Measurements from ENCODE around the gene ING5.

Gene ING5

DNA sequence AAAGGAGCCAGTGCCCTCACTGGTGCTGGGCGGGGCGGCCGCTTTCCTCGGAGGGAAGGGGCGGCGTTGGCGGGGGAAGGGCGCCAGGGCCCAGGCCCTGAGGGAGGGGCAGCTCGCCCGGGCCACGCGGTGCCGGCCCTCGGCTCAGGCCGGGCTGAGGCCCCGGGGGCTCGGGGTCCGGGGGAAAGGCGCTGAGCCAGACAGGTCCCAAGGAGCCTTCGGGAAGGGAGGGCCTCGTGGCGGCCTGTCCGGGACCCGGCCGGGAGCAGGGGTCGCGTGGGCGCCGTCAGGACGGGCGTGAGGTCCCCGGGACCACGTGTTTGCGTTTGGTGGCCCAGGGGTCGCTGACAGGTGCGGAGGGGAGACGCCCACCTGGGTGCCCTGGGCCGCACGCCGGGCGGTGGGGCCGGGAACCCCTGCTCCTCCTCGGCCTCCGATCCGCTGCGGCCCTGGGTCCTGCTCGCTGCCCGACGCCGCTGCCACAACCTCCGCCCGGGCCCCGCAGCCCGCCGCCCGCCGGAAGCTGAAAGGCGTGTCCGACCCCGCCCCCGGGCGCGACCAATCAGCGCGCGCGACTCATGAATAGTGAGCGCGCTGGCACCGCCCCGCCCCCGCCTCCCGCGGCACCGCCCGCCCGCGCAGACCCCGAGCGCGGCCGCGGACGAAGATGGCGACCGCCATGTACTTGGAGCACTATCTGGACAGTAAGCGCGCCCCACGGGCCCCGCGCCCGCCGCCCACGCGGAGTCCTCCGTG lies at the start of gene ING5:
ING5 (plus strand) TSS at position 641 of the 756 bp plus-strand sequence; CDS start at position 668, 27 bp downstream.
- H3K27ac ChIP-seq (ENCODE audit: low read depth, low read length), result peak within 1 kb of the TSS; percentile 95
- H3K27me3 ChIP-seq (ENCODE audit: control insufficient read depth, insufficient read depth, low read length), result no peaks in the 10 kb centered on the region
- H3K4me1 ChIP-seq (ENCODE audit: control insufficient read depth, insufficient read depth, low read length), result no peaks in the 10 kb centered on the region
- H3K9me3 ChIP-seq (ENCODE audit: control insufficient read depth, insufficient read depth, low read depth, low read length), result no peaks in the 10 kb centered on the region
- peaks cover 25% of the 10 kb centered on the region for H3K36me3 ChIP-seq (ENCODE audit: control insufficient read depth, insufficient read depth, low read length)
- peak within 1 kb of the TSS; percentile 94 for H3K4me3 ChIP-seq (ENCODE audit: low read depth, low read length)
- H3K9ac ChIP-seq (ENCODE audit: low read length), result peak within 1 kb of the TSS; percentile 98

DNA sequence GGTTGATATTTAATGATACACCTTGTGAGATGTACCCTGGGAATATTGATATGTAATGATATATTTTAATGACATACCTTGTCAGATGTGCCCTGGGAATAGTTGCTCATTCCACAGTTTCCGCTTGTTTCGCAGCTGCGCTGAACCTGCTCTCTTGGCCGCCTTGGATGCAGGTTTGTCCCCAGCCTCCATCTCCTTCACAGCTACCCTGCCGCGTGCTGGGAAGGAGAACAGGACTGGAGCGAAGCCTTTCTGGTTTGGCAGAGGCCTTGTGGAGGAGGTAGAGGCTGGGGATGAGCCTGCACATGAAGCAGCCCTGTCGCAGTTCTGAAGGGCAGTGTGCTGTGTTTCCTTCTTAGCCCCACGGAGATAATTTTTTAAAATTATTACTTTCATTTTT lies 49.7 kb upstream of the ING5 start:
- peaks cover 60% of the 10 kb centered on the region for H3K36me3 ChIP-seq (ENCODE audit: control insufficient read depth, insufficient read depth, low read length)
- H3K9ac ChIP-seq (ENCODE audit: low read length), result no peak overlapping the region
- H3K27me3 ChIP-seq (ENCODE audit: control insufficient read depth, insufficient read depth, low read length), result no peaks in the 10 kb centered on the region
- no peak overlapping the region for H3K4me3 ChIP-seq (ENCODE audit: low read depth, low read length)
- H3K4me1 ChIP-seq (ENCODE audit: control insufficient read depth, insufficient read depth, low read length), result peaks cover 16% of the 10 kb centered on the region
- H3K9me3 ChIP-seq (ENCODE audit: control insufficient read depth, insufficient read depth, low read depth, low read length), result no peaks in the 10 kb centered on the region
- no peak overlapping the region for H3K27ac ChIP-seq (ENCODE audit: low read depth, low read length)

DNA sequence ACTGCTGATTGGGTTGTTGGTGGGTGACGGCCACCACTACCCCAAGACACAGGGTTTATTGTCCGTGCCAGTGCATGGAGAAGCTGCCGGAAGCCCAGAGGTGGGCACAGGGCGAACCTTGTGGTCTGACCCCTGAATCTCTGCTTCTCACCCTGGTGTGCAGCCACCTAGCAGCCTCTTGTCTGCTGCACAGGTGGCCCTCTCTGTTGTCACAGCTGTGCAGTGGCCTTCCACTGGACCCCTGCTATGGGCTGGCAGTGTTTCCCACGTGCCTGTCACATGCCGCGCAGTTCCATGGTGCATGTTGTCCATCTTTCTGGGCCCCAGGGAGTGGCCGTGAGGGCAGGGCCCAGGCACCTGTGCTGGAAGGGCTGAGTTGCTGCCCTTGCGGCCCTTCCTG lies 49.1 kb upstream of the ING5 start:
- no peak overlapping the region for H3K9ac ChIP-seq (ENCODE audit: low read length)
- no peak overlapping the region for H3K27ac ChIP-seq (ENCODE audit: low read depth, low read length)
- no peak overlapping the region for H3K4me3 ChIP-seq (ENCODE audit: low read depth, low read length)
- H3K4me1 ChIP-seq (ENCODE audit: control insufficient read depth, insufficient read depth, low read length), result peaks cover 16% of the 10 kb centered on the region
- H3K27me3 ChIP-seq (ENCODE audit: control insufficient read depth, insufficient read depth, low read length), result no peaks in the 10 kb centered on the region
- peaks cover 63% of the 10 kb centered on the region for H3K36me3 ChIP-seq (ENCODE audit: control insufficient read depth, insufficient read depth, low read length)
- H3K9me3 ChIP-seq (ENCODE audit: control insufficient read depth, insufficient read depth, low read depth, low read length), result no peaks in the 10 kb centered on the region

DNA sequence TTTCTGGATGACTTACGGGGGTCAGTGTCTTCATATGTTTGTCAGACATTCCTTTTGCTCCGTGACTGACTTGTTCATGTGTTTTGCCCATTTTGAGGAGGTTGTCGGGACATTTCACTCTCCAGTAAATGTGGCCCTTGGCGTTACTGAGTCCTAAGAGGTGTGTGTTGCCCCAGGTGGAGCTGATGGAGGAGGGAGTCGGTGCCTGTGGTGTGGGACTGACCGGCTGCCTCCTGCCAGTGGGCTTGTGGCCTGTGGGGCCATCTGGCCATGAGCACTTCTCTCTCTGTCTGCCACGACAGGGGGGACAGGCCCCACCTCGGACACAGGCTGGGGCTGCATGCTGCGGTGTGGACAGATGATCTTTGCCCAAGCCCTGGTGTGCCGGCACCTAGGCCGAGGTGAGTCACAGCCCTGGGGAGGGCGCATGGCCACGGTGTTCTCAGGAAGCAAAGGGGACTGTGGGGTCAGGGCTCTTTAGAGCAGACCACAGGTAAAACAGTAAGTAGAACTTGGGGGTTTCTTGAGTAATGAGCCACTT lies 48.6 kb upstream of the ING5 start:
- Histone ChIP-seq H3K36me3 (ENCODE audit: control insufficient read depth, insufficient read depth, low read length) (peaks cover 67% of the 10 kb centered on the region), H3K9me3 (ENCODE audit: control insufficient read depth, insufficient read depth, low read depth, low read length) (no peaks in the 10 kb centered on the region), H3K27ac (ENCODE audit: low read depth, low read length) (no peak overlapping the region), H3K4me1 (ENCODE audit: control insufficient read depth, insufficient read depth, low read length) (peaks cover 16% of the 10 kb centered on the region), H3K27me3 (ENCODE audit: control insufficient read depth, insufficient read depth, low read length) (no peaks in the 10 kb centered on the region), H3K9ac (ENCODE audit: low read length) (no peak overlapping the region), H3K4me3 (ENCODE audit: low read depth, low read length) (no peak overlapping the region)

DNA sequence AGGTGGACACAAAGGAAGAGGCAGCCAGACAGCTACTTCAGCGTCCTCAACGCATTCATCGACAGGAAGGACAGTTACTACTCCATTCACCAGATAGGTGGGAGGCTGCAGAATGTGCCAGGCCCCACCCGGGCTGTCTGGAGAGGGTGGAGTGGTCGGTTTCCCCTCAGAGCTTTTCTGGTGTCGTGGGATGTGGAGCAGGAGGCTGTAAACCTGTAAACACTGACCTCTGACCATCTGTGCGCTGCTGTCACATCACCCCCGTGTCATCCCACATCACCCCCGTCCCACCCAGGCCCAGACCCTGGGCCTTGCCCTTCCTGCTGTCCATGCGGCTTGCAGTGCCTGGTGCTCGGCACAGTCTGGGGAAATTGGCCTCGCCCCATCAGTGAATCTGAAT lies 47.3 kb upstream of the ING5 start:
- no peak overlapping the region for H3K4me3 ChIP-seq (ENCODE audit: low read depth, low read length)
- H3K27me3 ChIP-seq (ENCODE audit: control insufficient read depth, insufficient read depth, low read length), result no peaks in the 10 kb centered on the region
- peaks cover 11% of the 10 kb centered on the region for H3K4me1 ChIP-seq (ENCODE audit: control insufficient read depth, insufficient read depth, low read length)
- peaks cover 78% of the 10 kb centered on the region for H3K36me3 ChIP-seq (ENCODE audit: control insufficient read depth, insufficient read depth, low read length)
- H3K9me3 ChIP-seq (ENCODE audit: control insufficient read depth, insufficient read depth, low read depth, low read length), result no peaks in the 10 kb centered on the region
- H3K27ac ChIP-seq (ENCODE audit: low read depth, low read length), result no peak overlapping the region
- H3K9ac ChIP-seq (ENCODE audit: low read length), result no peak overlapping the region

DNA sequence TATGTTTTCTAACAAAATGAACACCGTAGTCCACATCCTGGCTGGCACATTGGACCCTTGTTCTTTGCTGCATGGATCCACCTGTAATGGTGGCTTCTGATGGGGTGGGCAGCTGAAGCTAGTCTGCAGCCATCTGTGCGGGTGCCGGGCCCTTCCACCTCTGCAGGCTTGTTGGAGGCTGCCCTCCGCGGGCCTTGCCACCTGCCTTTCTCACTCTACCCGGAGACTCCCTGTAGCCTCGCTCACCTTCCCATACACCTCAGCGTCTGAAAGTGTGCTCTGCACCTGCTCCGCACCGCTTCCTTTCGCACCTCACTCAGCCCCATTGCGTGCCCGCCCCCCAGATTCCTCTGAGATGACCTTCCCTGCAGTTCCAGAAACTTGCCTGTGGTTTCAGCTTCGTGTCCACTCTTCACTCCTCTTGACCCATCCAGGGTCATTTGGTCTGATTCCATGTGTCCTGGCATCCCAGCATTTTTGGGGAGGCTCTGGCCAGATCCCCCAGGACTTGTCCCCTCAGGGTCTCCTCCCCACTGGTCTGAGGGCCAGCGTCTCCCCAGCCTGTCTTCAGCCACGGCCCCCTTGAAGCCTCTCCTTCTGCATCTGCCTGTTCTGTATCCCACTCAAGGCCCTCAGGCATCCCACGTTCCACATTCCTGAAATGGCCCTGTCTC lies 46.2 kb upstream of the ING5 start:
- no peak overlapping the region for H3K27ac ChIP-seq (ENCODE audit: low read depth, low read length)
- peaks cover 86% of the 10 kb centered on the region for H3K36me3 ChIP-seq (ENCODE audit: control insufficient read depth, insufficient read depth, low read length)
- H3K9ac ChIP-seq (ENCODE audit: low read length), result no peak overlapping the region
- H3K9me3 ChIP-seq (ENCODE audit: control insufficient read depth, insufficient read depth, low read depth, low read length), result no peaks in the 10 kb centered on the region
- peaks cover 3% of the 10 kb centered on the region; the same call in 1 of the 2 replicates for H3K4me1 ChIP-seq (ENCODE audit: control insufficient read depth, insufficient read depth, low read length)
- no peaks in the 10 kb centered on the region for H3K27me3 ChIP-seq (ENCODE audit: control insufficient read depth, insufficient read depth, low read length)
- no peak overlapping the region for H3K4me3 ChIP-seq (ENCODE audit: low read depth, low read length)

DNA sequence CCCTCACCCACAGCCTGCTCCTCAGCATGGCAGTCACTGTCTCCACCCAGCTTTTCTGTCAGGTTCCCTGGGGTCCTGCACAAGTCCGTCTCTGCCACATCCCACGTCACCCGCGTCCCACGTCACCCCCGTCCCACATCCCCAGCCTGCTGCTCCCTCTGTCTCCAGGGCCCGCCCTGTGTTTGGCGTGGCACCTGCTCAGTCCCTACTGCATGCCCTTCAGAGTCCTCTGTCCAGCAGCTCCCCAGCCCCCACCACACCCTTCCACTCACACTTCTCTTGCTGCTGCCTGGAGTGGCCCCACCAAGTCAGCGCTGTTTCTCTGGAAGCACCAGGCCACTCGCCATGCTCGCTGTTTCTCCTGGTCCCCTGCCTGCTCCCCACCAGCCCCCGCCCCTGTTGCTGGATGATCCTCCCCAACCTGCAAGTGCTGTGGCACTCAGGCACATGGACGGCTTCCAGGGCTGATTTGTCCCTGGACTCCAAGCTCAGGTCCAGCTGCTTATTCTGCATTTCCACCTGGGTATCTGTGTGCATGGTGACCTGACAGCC lies 45.6 kb upstream of the ING5 start:
- Histone ChIP-seq H3K4me1 (ENCODE audit: control insufficient read depth, insufficient read depth, low read length) (no peaks in the 10 kb centered on the region; the same call in 1 of the 2 replicates), H3K4me3 (ENCODE audit: low read depth, low read length) (no peak overlapping the region), H3K36me3 (ENCODE audit: control insufficient read depth, insufficient read depth, low read length) (peaks cover 86% of the 10 kb centered on the region), H3K9ac (ENCODE audit: low read length) (no peak overlapping the region), H3K9me3 (ENCODE audit: control insufficient read depth, insufficient read depth, low read depth, low read length) (no peaks in the 10 kb centered on the region), H3K27me3 (ENCODE audit: control insufficient read depth, insufficient read depth, low read length) (no peaks in the 10 kb centered on the region), H3K27ac (ENCODE audit: low read depth, low read length) (no peak overlapping the region)

DNA sequence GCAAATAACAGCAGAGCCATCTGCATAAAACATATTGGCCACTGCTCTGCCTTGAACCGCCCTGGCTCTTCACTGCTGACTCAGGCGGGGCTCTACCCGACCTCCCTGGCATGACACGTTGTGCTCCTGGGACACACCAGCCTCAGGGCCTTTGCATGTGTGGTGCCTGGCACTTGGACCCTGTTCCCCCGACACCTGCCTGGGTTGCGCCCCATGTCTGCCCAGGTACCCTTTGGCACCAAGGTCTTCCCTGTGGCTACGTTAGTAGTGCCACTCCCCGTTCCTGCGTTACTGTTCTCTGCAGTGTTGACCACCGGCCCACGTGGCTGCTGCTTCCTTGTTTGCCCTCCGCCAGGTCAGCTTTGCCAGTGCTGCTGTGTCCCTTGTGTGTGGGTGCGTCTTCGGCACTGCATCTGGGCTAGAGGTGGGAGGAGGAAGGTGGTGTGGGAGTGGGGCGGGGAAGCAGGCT lies 44.0 kb upstream of the ING5 start:
- H3K9ac ChIP-seq (ENCODE audit: low read length), result no peak overlapping the region
- no peaks in the 10 kb centered on the region for H3K27me3 ChIP-seq (ENCODE audit: control insufficient read depth, insufficient read depth, low read length)
- no peaks in the 10 kb centered on the region for H3K9me3 ChIP-seq (ENCODE audit: control insufficient read depth, insufficient read depth, low read depth, low read length)
- H3K4me1 ChIP-seq (ENCODE audit: control insufficient read depth, insufficient read depth, low read length), result no peaks in the 10 kb centered on the region; the same call in 1 of the 2 replicates
- H3K36me3 ChIP-seq (ENCODE audit: control insufficient read depth, insufficient read depth, low read length), result peaks cover 81% of the 10 kb centered on the region
- H3K27ac ChIP-seq (ENCODE audit: low read depth, low read length), result no peak overlapping the region
- H3K4me3 ChIP-seq (ENCODE audit: low read depth, low read length), result no peak overlapping the region

DNA sequence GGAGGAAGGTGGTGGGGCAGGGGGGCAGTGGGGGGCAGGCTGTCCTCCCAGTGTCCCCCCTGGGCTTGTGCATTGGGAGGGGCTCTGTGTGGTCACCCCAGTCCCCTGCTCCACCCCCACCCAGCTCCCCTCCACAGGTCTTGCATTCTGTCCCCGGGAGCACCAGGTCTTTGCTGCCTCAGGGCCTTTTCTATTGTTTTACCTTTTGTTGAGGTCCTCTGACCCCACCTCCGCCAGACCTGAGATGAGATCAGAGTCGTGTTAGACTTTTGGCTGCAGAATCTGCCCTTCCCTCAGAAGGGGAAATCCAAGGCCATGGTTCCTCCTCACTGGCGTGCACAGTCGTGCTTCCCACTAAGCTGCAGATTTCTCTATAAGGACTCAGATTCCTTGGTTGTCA lies 43.5 kb upstream of the ING5 start:
- Histone ChIP-seq H3K4me3 (ENCODE audit: low read depth, low read length) (no peak overlapping the region), H3K9me3 (ENCODE audit: control insufficient read depth, insufficient read depth, low read depth, low read length) (no peaks in the 10 kb centered on the region), H3K36me3 (ENCODE audit: control insufficient read depth, insufficient read depth, low read length) (peaks cover 76% of the 10 kb centered on the region), H3K9ac (ENCODE audit: low read length) (no peak overlapping the region), H3K27ac (ENCODE audit: low read depth, low read length) (no peak overlapping the region), H3K4me1 (ENCODE audit: control insufficient read depth, insufficient read depth, low read length) (no peaks in the 10 kb centered on the region; the same call in 1 of the 2 replicates), H3K27me3 (ENCODE audit: control insufficient read depth, insufficient read depth, low read length) (no peaks in the 10 kb centered on the region)

DNA sequence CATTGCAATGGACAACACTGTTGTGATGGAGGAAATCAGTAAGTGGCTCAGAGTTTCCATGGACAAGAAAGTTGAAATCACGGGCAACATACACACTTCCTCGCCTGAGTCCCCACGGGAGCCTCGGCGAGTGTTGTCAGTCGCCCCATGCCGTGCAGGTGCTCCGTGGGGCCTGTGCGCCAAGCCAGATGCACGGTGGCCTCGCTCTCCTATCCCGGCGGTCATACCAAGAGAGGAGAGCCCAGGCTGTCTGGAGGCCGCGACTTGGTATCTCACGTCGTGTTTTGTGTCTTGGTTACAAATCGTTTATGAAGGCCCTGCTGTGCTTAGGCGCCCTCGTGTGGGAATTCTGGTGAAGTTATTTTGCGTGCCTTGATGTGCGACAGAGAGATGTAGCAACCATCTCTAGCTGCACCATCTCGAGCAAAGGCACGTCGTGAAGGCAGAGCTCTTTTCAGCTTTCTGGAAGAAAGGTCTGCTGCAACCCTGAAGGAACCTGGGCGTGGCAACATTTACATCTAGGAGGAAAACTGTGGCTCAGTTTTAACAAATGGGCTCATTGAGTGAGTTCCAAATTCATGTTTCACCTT lies 42.6 kb upstream of the ING5 start:
- Histone ChIP-seq H3K36me3 (ENCODE audit: control insufficient read depth, insufficient read depth, low read length) (peaks cover 71% of the 10 kb centered on the region), H3K9me3 (ENCODE audit: control insufficient read depth, insufficient read depth, low read depth, low read length) (no peaks in the 10 kb centered on the region), H3K4me1 (ENCODE audit: control insufficient read depth, insufficient read depth, low read length) (no peaks in the 10 kb centered on the region; the same call in 1 of the 2 replicates), H3K4me3 (ENCODE audit: low read depth, low read length) (no peak overlapping the region), H3K27ac (ENCODE audit: low read depth, low read length) (no peak overlapping the region), H3K9ac (ENCODE audit: low read length) (no peak overlapping the region), H3K27me3 (ENCODE audit: control insufficient read depth, insufficient read depth, low read length) (no peaks in the 10 kb centered on the region)
